ENCODE measurements around the gene ANAPC15. TPM values are rescaled to one million over a fixed set of nuclear protein-coding genes. Genes with fewer than 3 reads are reported as not detected.
"Not testable (repeated sequence)": the region's sequence is repeated elsewhere in the genome, so short reads cannot be mapped to it uniquely, and the experiment has no call there.

ANAPC15 gene
- total RNA-seq, 2 experiments from 2014 or later, result 48.8 to 52.5 TPM

- no peaks in the 10 kb centered on the region for H3K36me3 ChIP-seq (ENCODE audit: insufficient read depth, low read length)
- Mint-ChIP-seq H3K27ac (no peak overlapping the region), H3K4me3 (no peak overlapping the region), H3K27me3 (peaks cover 6% of the 10 kb centered on the region), H3K9me3 (no peaks in the 10 kb centered on the region), H3K4me1 (ENCODE audit: low read depth) (no peaks in the 10 kb centered on the region), H3K36me3 (ENCODE audit: low read depth) (no peaks in the 10 kb centered on the region)
- ATAC-seq (ENCODE audit: poor library complexity), result no peak
- no peak overlapping the region for H3K4me3 ChIP-seq (ENCODE audit: low read length)
- H3K27ac ChIP-seq (ENCODE audit: low read depth in 1 of 2, low read length in 2 of 2), result no peak overlapping the region
- H3K4me1 ChIP-seq (ENCODE audit: insufficient read depth, low read length), result no peaks in the 10 kb centered on the region
- CTCF ChIA-PET, result interaction anchor here (1.1 kb wide), 1 partner anchor 56 kb away, joined by 4 read pairs; no protein-coding TSS in a partner anchor
- intact Hi-C loops (cut with DNase I, micrococcal nuclease), result no loop called here
- DNase-seq, result no peak
- POLR2A ChIA-PET, result no interaction called here
- H3K9me3 ChIP-seq (ENCODE audit: control insufficient read depth in 1 of 2, insufficient read depth in 1 of 2, low read length in 2 of 2), result no peaks in the 10 kb centered on the region
- no peak for TF ChIP-seq CTCF (IDR thresholded peaks at IDR 0.05)
- H3K27me3 ChIP-seq (ENCODE audit: control insufficient read depth in 1 of 2, insufficient read depth in 2 of 2, low read length in 2 of 2), result no peaks in the 10 kb centered on the region
Observed at GRCh38 chr11:72146625-72147024, 34.1 kb upstream of the ANAPC15 start.

GRCh38 chr11:72144807-72145565 lies 32.5 kb upstream of the ANAPC15 start:
- Histone ChIP-seq H3K4me3 (ENCODE audit: low read length) (no peak overlapping the region), H3K36me3 (ENCODE audit: insufficient read depth, low read length) (no peaks in the 10 kb centered on the region), H3K9me3 (ENCODE audit: control insufficient read depth in 1 of 2, insufficient read depth in 1 of 2, low read length in 2 of 2) (no peaks in the 10 kb centered on the region), H3K4me1 (ENCODE audit: insufficient read depth, low read length) (no peaks in the 10 kb centered on the region), H3K27ac (ENCODE audit: low read depth in 1 of 2, low read length in 2 of 2) (no peak overlapping the region), H3K27me3 (ENCODE audit: control insufficient read depth in 1 of 2, insufficient read depth in 2 of 2, low read length in 2 of 2) (no peaks in the 10 kb centered on the region)
- H3K36me3 Mint-ChIP-seq (ENCODE audit: low read depth), result no peaks in the 10 kb centered on the region
- intact Hi-C loops (cut with DNase I, micrococcal nuclease), result loop anchor here (1.0 kb wide), 3 partner anchors 120 to 168 kb away; no protein-coding TSS in a partner anchor
- H3K4me3 Mint-ChIP-seq, result no peak overlapping the region
- ATAC-seq (ENCODE audit: poor library complexity), result no peak
- no peak for DNase-seq
- H3K9me3 Mint-ChIP-seq, result no peaks in the 10 kb centered on the region
- no peaks in the 10 kb centered on the region for H3K4me1 Mint-ChIP-seq (ENCODE audit: low read depth)
- no peak for TF ChIP-seq CTCF (IDR thresholded peaks at IDR 0.05)
- POLR2A ChIA-PET, result interaction anchor here (1.0 kb wide), 1 partner anchor 119 kb away, joined by 4 read pairs; no protein-coding TSS in a partner anchor
- CTCF ChIA-PET, result interaction anchor here (0.7 to 3.2 kb wide), 12 partner anchors 10 to 222 kb away, joined by 3 to 50 read pairs (median 6); partner anchors contain the start of gene ANAPC15
- no peak overlapping the region for H3K27ac Mint-ChIP-seq
- peaks cover 11% of the 10 kb centered on the region for H3K27me3 Mint-ChIP-seq

GRCh38 chr11:72142543-72142942 lies 30.0 kb upstream of the ANAPC15 start:
- H3K4me3 Mint-ChIP-seq; H3K27ac ChIP-seq (ENCODE audit: low read depth in 1 of 2, low read length in 2 of 2); H3K36me3 Mint-ChIP-seq (ENCODE audit: low read depth); H3K4me1 Mint-ChIP-seq (ENCODE audit: low read depth); H3K27me3 ChIP-seq (ENCODE audit: control insufficient read depth in 1 of 2, insufficient read depth in 2 of 2, low read length in 2 of 2); ATAC-seq (ENCODE audit: poor library complexity); H3K9me3 ChIP-seq (ENCODE audit: control insufficient read depth in 1 of 2, insufficient read depth in 1 of 2, low read length in 2 of 2); H3K36me3 ChIP-seq (ENCODE audit: insufficient read depth, low read length); H3K27ac Mint-ChIP-seq; POLR2A ChIA-PET; H3K4me1 ChIP-seq (ENCODE audit: insufficient read depth, low read length); H3K4me3 ChIP-seq (ENCODE audit: low read length); DNase-seq; H3K9me3 Mint-ChIP-seq: not testable (repeated sequence)
- intact Hi-C loops (cut with DNase I, micrococcal nuclease), result loop anchor here in 1 of 2 experiments (2.0 kb wide), 1 partner anchor 38 kb away; no protein-coding TSS in a partner anchor
- peaks cover 11% of the 10 kb centered on the region for H3K27me3 Mint-ChIP-seq
- CTCF ChIA-PET, result interaction anchor here (1.3 to 2.5 kb wide), 2 partner anchors 52 to 211 kb away, joined by 3 to 13 read pairs; no protein-coding TSS in a partner anchor

- DNase-seq; H3K4me1 Mint-ChIP-seq (ENCODE audit: low read depth); H3K4me3 ChIP-seq (ENCODE audit: low read length); H3K36me3 Mint-ChIP-seq (ENCODE audit: low read depth); H3K9me3 ChIP-seq (ENCODE audit: control insufficient read depth in 1 of 2, insufficient read depth in 1 of 2, low read length in 2 of 2); H3K9me3 Mint-ChIP-seq; H3K27me3 ChIP-seq (ENCODE audit: control insufficient read depth in 1 of 2, insufficient read depth in 2 of 2, low read length in 2 of 2); H3K36me3 ChIP-seq (ENCODE audit: insufficient read depth, low read length); H3K4me3 Mint-ChIP-seq; H3K27ac ChIP-seq (ENCODE audit: low read depth in 1 of 2, low read length in 2 of 2); ATAC-seq (ENCODE audit: poor library complexity); H3K27ac Mint-ChIP-seq; H3K4me1 ChIP-seq (ENCODE audit: insufficient read depth, low read length); CTCF ChIA-PET; POLR2A ChIA-PET: not testable (repeated sequence)
- intact Hi-C loops (cut with DNase I, micrococcal nuclease), result loop anchor here in 1 of 2 experiments (2.0 kb wide), 1 partner anchor 39 kb away; no protein-coding TSS in a partner anchor
- H3K27me3 Mint-ChIP-seq, result peaks cover 11% of the 10 kb centered on the region
Observed at GRCh38 chr11:72142086-72142485, 29.6 kb upstream of the ANAPC15 start.

Measured in CD4-positive, alpha-beta T cell (primary cell).